Karpas-422 (cell line): ENCODE data around the gene CLN6. TPM values are rescaled to one million over a fixed set of nuclear protein-coding genes. Genes with fewer than 3 reads are reported as not detected.

Experiments used
- DNase-seq: peaks from one replicate; pipeline ENCODE4 v3.0.0-alpha.2; 2015
- H2AFZ ChIP-seq: fragments of 200-600 bp; sonication (generic); 2 replicates; pipeline ENCODE4 v1.6.1; 2014; ENCODE audit warnings: antibody characterized with exemption, low read length, mixed read lengths
- H3K27ac ChIP-seq: fragments of 200-600 bp; sonication (generic); 2 replicates; pipeline ENCODE4 v1.5.1; 2014; ENCODE audit warnings: mild to moderate bottlenecking, low read length, moderate library complexity
- H3K27me3 ChIP-seq: fragments of 200-600 bp; sonication (generic); 2 replicates; pipeline ENCODE4 v1.6.1; 2014; ENCODE audit warnings: low read length, mixed read lengths
- H3K36me3 ChIP-seq: fragments of 200-600 bp; sonication (generic); 2 replicates; pipeline ENCODE4 v1.6.1; 2014; ENCODE audit warnings: low read length, mixed read lengths; ENCODE audit not compliant: insufficient read depth
- H3K4me1 ChIP-seq: fragments of 200-600 bp; sonication (generic); 2 replicates; pipeline ENCODE4 v1.6.1; 2014; ENCODE audit warnings: mild to moderate bottlenecking, low read length, mixed read lengths
- H3K4me2 ChIP-seq: fragments of 200-600 bp; sonication (generic); 2 replicates; pipeline ENCODE4 v1.6.1; 2014; ENCODE audit warnings: low read length, low read depth, mild to moderate bottlenecking; ENCODE audit not compliant: poor library complexity, severe bottlenecking
- H3K4me3 ChIP-seq: fragments of 200-600 bp; sonication (generic); 2 replicates; pipeline ENCODE4 v1.5.1; 2014; ENCODE audit warnings: mild to moderate bottlenecking, antibody characterized with exemption, low read length, mixed read lengths
- H3K79me2 ChIP-seq: fragments of 200-600 bp; sonication (generic); 2 replicates; pipeline ENCODE4 v1.6.1; 2014; ENCODE audit warnings: mild to moderate bottlenecking, low read length, mixed read lengths
- H3K9ac ChIP-seq: fragments of 200-600 bp; sonication (generic); 2 replicates; pipeline ENCODE4 v1.6.0; 2014; ENCODE audit warnings: low read length
- H3K9me2 ChIP-seq: fragments of 200-600 bp; sonication (generic), shearing (Covaris generic); replicated peaks from 2 replicates; pipeline ENCODE4 v1.6.0; 2014; ENCODE audit warnings: mild to moderate bottlenecking, low read length, moderate library complexity; ENCODE audit not compliant: insufficient read depth
- H3K9me3 ChIP-seq: fragments of 300-700, 200-600 bp; sonication (generic); 2 replicates; pipeline ENCODE4 v1.6.1; 2014; ENCODE audit warnings: low read length, mixed read lengths
- H4K20me1 ChIP-seq: fragments of 200-600 bp; sonication (generic); 2 replicates; pipeline ENCODE4 v1.6.1; 2014; ENCODE audit warnings: mild to moderate bottlenecking, antibody characterized with exemption, low read length, low read depth; ENCODE audit not compliant: insufficient read depth
- total RNA-seq: library from RNA; depleted of rRNA; stranded (reverse); fragments of >200 nt; shearing (Covaris generic); gene quantifications from 2 replicates; pipeline ENCODE4 v1.2.3, GENCODE V29; 2014; ENCODE audit warnings: low replicate concordance

CLN6 gene
- total RNA-seq, 1 experiment from 2014 or later = 80.0 TPM

DNA sequence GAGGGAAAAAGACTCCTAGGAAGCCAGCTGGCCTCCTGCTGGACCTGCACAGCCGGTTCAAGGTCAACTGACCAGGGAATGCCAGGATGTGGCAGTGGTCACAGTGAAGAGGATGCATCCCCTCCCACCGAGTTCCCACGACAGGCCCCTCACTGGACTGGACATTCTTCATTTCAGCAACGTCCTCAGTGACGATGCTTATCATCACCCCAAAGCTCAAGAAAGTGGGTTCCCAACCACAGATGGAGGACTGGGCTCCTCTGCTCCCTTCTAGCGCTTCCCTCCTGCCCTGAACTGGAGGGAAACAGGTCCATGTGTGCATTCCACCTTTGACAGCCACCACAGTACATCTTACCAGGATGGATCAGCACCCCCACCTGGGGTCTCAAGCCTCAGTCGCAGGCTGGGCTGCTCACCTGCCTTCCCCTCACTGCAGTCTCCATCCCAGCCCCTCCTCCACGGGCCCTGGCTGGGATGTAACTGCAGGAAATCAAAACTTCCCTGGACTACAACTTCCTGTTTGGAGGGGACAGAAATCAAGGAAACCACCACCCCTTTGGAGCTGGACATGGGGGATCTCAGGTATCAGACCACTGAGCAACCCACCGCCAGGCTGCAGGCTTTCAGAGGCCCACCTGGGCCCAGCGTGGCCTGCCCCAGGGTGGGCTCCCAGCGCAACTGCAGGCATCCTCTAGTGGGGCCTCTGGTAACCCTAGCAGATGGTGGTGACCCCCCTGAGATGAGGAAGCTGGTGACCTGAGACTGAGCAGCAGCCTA, 31.7 kb downstream of the CLN6 start:
- no peaks in the 10 kb centered on the region for H3K9me3 ChIP-seq
- no peaks in the 10 kb centered on the region for H3K4me1 ChIP-seq
- no peak overlapping the region for H3K9ac ChIP-seq
- DNase-seq = no peak
- no peaks in the 10 kb centered on the region for H4K20me1 ChIP-seq
- H3K79me2 ChIP-seq = no peaks in the 10 kb centered on the region
- no peaks in the 10 kb centered on the region for H3K27me3 ChIP-seq
- no peak overlapping the region for H3K27ac ChIP-seq
- H3K9me2 ChIP-seq = no peaks in the 10 kb centered on the region
- no peak overlapping the region for H3K4me2 ChIP-seq
- no peak overlapping the region for H3K4me3 ChIP-seq
- H2AFZ ChIP-seq = no peak overlapping the region
- H3K36me3 ChIP-seq = peaks cover 8% of the 10 kb centered on the region; the same call in 1 of the 2 replicates

- Histone ChIP-seq H3K36me3 (peaks cover 14% of the 10 kb centered on the region; the same call in 1 of the 2 replicates), H3K27me3 (no peaks in the 10 kb centered on the region), H2AFZ (no peak overlapping the region), H4K20me1 (no peaks in the 10 kb centered on the region), H3K4me3 (no peak overlapping the region), H3K9me2 (no peaks in the 10 kb centered on the region), H3K4me2 (no peak overlapping the region), H3K9ac (no peak overlapping the region), H3K79me2 (no peaks in the 10 kb centered on the region), H3K9me3 (no peaks in the 10 kb centered on the region), H3K27ac (no peak overlapping the region), H3K4me1 (no peaks in the 10 kb centered on the region)
- no peak for DNase-seq
Observed at GRCh38 chr15:68197170-68197492, 32.4 kb downstream of the CLN6 start.

GRCh38 chr15:68196445-68197169, 32.9 kb downstream of the CLN6 start:
- H3K27me3 ChIP-seq = no peaks in the 10 kb centered on the region
- H3K9me3 ChIP-seq = no peaks in the 10 kb centered on the region
- H4K20me1 ChIP-seq = no peaks in the 10 kb centered on the region
- no peak overlapping the region for H2AFZ ChIP-seq
- no peaks in the 10 kb centered on the region for H3K79me2 ChIP-seq
- no peak overlapping the region for H3K27ac ChIP-seq
- peaks cover 19% of the 10 kb centered on the region; the same call in 1 of the 2 replicates for H3K36me3 ChIP-seq
- H3K9me2 ChIP-seq = no peaks in the 10 kb centered on the region
- DNase-seq = no peak
- no peak overlapping the region for H3K4me3 ChIP-seq
- no peak overlapping the region for H3K4me2 ChIP-seq
- no peaks in the 10 kb centered on the region for H3K4me1 ChIP-seq
- H3K9ac ChIP-seq = no peak overlapping the region

DNA sequence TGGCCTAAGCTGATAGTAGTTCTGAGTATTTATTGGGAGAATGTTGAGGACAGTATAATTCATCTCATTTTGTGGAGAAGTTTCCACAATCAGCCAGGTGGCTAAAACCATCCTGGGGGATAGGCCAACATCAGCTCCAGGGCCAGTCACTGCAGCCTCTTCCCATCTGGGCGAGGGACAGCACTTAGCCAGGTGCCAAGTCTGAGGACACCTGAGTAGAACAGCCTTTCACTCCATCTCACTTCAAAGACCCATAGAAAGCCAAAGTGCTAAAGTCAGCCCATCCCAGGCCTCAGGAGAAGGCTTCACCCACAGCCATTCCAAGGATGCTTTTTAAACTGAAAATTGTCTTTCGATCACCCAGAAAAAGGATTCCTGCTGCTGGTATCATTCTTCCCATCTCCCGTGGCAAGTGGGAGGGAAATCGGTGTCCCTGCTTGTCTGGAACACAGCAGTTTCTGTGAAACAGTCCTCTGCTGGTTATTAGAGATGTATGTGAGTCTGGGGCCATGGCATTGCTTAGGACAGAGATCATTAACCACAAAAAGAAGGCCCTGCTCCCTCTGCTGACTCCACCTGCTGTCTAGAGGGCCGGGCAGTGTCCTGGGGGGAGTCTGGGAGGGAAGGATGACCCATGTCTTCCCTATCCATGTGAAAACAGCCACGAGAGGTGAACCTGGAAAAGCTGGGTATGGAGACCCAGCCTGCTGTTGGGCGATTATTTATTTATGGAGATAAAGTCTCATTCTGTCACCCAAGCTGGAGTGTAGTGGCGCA, 34.0 kb downstream of the CLN6 start:
- H3K9me3 ChIP-seq = no peaks in the 10 kb centered on the region
- H3K9me2 ChIP-seq = no peaks in the 10 kb centered on the region
- H3K79me2 ChIP-seq = no peaks in the 10 kb centered on the region
- H4K20me1 ChIP-seq = no peaks in the 10 kb centered on the region
- no peak overlapping the region for H3K4me3 ChIP-seq
- H3K9ac ChIP-seq = no peak overlapping the region
- peaks cover 26% of the 10 kb centered on the region; the same call in 1 of the 2 replicates for H3K36me3 ChIP-seq
- no peak overlapping the region for H3K4me2 ChIP-seq
- no peak for DNase-seq
- H3K4me1 ChIP-seq = no peaks in the 10 kb centered on the region
- no peak overlapping the region for H3K27ac ChIP-seq
- H3K27me3 ChIP-seq = no peaks in the 10 kb centered on the region
- H2AFZ ChIP-seq = no peak overlapping the region

DNA sequence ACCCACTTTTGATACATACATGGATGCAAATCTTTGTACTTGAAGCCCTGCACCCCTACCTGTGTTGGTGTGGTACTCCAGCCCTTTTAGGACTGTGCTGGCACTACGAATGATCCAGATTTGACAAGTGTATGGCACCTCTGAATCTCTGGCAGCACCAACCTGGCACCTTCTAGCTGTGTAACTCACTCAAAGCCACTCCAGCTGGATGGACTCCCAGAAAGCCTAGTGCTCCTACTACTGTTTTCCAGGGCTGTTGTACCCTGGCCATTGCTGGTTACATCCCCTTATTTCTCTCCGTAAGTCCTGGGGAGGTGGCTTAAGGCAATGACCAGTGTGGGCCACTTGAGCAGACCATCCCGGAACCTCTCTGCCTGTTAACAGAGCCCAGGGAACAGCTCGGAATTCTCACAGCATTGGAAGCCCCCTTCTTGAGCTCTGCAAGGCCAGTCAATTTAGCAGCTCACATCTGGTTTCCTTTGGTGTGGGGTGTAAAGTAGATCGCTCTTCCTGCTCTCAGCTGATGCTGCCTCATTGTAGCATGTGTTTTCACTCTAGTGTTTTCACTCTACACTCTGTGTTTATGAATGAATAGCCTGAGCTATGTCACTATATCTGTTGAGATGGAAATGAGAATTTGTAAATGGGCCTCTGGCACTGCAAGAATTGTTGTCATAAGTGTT, 36.6 kb downstream of the CLN6 start:
- no peak overlapping the region for H3K4me2 ChIP-seq
- no peak overlapping the region for H3K4me3 ChIP-seq
- no peak for DNase-seq
- no peak overlapping the region for H3K9ac ChIP-seq
- no peaks in the 10 kb centered on the region for H3K9me3 ChIP-seq
- H3K79me2 ChIP-seq = no peaks in the 10 kb centered on the region
- no peaks in the 10 kb centered on the region for H3K27me3 ChIP-seq
- H3K4me1 ChIP-seq = peaks cover 13% of the 10 kb centered on the region
- H3K9me2 ChIP-seq = no peaks in the 10 kb centered on the region
- H2AFZ ChIP-seq = no peak overlapping the region
- no peaks in the 10 kb centered on the region for H4K20me1 ChIP-seq
- peaks cover 38% of the 10 kb centered on the region; the same call in 1 of the 2 replicates for H3K36me3 ChIP-seq
- H3K27ac ChIP-seq = no peak overlapping the region

- no peaks in the 10 kb centered on the region for H4K20me1 ChIP-seq
- H3K36me3 ChIP-seq = peaks cover 45% of the 10 kb centered on the region
- H2AFZ ChIP-seq = no peak overlapping the region
- H3K4me1 ChIP-seq = peaks cover 21% of the 10 kb centered on the region
- H3K9me2 ChIP-seq = no peaks in the 10 kb centered on the region
- no peak overlapping the region for H3K4me2 ChIP-seq
- H3K4me3 ChIP-seq = no peak overlapping the region
- no peak overlapping the region for H3K9ac ChIP-seq
- H3K27ac ChIP-seq = no peak overlapping the region
- H3K79me2 ChIP-seq = no peaks in the 10 kb centered on the region
- no peak for DNase-seq
- no peaks in the 10 kb centered on the region for H3K27me3 ChIP-seq
- H3K9me3 ChIP-seq = no peaks in the 10 kb centered on the region
Observed at GRCh38 chr15:68192117-68192516, 37.4 kb downstream of the CLN6 start.

DNA sequence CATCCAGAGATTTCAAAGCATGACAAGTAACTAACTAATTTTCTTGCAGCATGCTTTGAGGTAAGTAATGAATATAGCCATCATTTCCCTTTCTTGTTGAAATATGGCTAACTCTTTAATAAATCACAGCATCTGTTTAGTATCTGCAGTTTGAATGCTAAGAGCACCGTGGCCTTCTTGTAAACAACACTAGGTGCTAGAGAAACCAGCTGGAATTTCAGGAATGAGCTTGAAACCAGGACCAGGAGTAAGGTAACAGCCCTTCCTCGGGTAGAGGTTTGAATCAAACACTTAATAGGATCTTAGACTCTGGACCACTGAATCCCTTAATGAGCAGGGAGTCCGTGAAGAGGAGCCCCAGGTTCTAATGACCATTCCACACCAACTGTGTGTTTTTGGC, 38.0 kb downstream of the CLN6 start:
- no peak for DNase-seq
- Histone ChIP-seq H3K27ac (no peak overlapping the region), H3K36me3 (peaks cover 45% of the 10 kb centered on the region), H3K79me2 (no peaks in the 10 kb centered on the region), H3K9ac (no peak overlapping the region), H3K4me1 (peaks cover 23% of the 10 kb centered on the region), H3K4me2 (no peak overlapping the region), H4K20me1 (no peaks in the 10 kb centered on the region), H2AFZ (no peak overlapping the region), H3K27me3 (no peaks in the 10 kb centered on the region), H3K4me3 (no peak overlapping the region), H3K9me3 (no peaks in the 10 kb centered on the region), H3K9me2 (no peaks in the 10 kb centered on the region)
